Anterior cingulate cortex (tissue), 58 donors: ENCODE measurements around the gene RBM6.
"Not testable (repeated sequence)": the region's sequence is repeated elsewhere in the genome, so short reads cannot be mapped to it uniquely, and the experiment has no call there.

ENCODE experiments used
- DNase-seq, 58 donors: peaks; one replicate each; lab custom pipeline; 2025; lab: John Stamatoyannopoulos, UW

RBM6 gene

GRCh38 chr3:49939858-49940666 is at the start of gene RBM6:
RBM6 (plus strand) TSS chr3:49940150; CDS start chr3:49962642, 22,492 bp downstream.
- DNase-seq: peak; percentile 80 to 99 (median 98)

DNA sequence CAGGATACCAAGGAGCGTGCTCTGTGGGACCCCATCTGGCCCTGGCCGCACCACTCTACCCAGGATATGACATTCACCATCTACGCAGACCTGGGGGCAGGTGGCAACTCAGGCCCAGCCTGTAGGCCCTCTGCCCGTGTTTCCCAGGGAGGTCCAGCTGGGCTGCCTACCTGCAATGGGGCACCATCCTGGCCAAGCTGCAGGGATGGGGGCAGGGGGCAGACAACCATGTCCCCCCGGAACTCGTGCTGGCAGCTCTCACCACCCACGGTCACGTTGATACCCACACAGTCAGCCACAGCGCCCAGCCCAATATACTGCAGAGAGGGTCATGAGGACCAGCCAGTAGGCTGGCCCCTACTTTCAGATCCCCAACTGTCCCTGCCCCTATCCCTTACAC is 44.2 kb upstream of the RBM6 start:
- DNase-seq: no peak

GRCh38 chr3:49896345-49896744 is 43.6 kb upstream of the RBM6 start:
- peak in 12 of 58 donors; percentile 10 to 56 (median 34) for DNase-seq

GRCh38 chr3:49898991-49899390 is 41.0 kb upstream of the RBM6 start:
- no peak for DNase-seq

DNA sequence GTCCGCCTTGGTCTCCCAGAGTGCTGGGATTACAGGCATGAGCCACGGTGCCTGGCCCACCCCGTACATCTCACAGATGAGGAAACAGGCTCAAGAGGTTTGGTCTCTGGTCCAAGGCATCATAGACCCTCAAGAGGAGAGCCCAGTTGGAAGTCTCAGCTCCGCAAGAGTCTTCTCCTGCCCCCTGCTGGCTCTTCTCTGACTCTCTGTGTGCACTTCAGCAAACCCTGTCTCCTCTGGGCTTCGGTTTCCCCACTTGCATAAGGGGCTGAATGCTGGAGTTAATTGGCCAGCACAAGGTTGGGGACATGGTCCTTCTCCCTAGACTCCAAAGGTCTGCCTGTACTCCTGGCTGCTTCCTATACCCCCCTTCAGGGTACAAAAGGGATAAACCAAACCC is 40.1 kb upstream of the RBM6 start:
- peak in 3 of 58 donors; percentile 7 to 27 (median 26) for DNase-seq

DNA sequence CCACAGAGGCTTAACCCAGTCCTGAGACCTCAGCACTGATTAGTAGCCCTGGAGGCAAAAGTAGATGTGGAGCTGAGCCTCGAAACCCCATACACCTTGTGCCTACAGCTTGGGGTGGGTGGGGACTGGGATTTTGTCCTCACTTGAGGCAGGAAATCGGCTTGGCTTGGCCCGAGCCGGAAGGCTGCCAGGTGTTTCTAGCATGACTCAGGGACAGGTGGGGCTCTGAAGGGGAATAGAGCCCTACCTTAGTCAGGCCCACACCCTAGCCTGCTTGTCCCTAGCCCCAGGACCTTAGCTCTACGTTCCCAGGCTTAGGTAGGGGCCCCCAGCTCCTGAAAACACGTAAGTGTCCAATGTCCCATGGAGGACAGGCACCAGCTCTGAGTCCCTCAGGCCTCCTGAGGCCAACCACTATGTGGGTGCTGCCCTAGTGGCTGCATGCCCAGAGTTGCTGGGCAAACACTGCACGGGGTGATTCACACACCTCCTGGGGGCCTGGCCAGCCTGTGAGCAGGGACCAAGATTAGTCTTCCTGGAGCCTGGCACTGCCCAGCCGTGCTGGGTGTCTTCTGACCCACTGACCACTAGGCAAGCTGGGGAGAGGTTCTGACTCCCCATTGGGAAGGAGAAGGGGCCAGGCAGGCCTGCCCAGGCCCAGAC is 39.3 kb upstream of the RBM6 start:
- DNase-seq: no peak

GRCh38 chr3:49901366-49902339 is 38.3 kb upstream of the RBM6 start:
- peak in 5 of 58 donors; percentile 14 to 32 (median 18) for DNase-seq

GRCh38 chr3:49902511-49903345 is 37.2 kb upstream of the RBM6 start:
- DNase-seq: no peak

DNA sequence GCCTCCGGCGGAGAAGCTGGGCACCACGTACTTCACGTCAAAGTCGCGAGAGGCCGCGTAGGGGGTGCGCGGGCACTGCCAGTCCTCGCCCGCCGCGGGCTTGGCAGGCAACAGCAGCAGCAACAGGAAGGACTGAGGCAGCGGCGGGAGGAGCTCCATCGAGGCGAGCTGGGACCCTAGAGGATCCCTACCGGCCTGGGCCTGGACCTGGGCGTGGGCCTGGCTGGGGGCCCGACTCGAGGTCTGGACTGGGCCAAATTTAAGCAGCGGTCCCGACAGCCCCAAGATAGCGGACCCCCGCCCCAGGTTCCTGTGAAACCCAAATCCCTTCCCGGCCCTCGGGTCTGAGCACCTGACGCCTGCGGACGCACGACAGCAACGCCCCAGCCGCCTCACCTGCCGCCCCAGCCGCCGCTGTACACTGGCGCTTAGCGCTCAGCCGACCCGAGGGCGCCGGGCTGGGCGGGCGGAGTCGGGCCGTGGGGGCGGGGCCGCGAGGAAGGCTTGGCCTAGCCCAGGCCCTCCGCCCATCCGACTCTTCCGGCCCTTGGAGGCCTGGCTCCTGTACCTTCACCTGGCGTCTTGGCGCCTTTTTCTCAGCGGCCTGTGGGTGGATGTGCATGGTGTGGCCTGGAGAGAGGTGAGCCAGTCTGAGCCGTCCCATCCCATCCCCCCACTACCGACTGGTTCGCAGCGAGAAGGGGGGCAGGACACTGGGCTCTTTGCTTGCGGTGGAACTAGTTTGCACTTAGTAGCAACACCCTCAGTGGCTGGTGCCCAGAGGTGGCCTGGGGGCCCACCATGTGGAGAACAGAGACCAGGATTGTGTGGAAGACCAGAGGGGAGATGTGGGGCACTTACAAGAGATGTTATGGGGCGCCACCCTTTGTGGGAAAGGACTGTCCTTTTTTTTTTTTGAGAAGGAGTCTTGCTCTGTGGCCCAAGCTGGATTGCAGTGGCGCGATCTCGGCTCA is 36.2 kb upstream of the RBM6 start, which contains the start of gene MST1R:
TSS of gene MST1R (minus strand) at position 423 of the 974 bp plus-strand sequence. CDS start at position 159, 264 bp downstream.
- DNase-seq: no peak

DNA sequence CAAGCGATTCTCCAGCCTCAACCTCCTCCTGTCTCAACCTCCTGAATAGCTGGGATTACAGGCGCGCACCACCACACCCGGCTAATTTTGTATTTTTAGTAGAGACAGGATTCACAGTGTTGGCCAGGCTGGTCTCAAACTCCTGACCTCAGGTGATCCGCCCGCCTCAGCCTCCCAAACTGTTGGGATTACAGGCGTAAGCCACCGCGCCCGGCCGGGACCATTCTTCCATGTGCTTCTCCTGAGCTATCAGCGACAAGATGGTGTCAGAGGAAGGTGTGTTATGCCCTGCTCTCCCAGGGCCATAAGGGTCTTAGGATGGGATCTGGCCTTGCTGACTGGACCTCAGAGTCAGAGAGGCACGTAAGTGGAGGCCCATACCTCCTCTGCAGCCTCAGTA is 35.5 kb upstream of the RBM6 start:
- not testable (repeated sequence) for DNase-seq

DNA sequence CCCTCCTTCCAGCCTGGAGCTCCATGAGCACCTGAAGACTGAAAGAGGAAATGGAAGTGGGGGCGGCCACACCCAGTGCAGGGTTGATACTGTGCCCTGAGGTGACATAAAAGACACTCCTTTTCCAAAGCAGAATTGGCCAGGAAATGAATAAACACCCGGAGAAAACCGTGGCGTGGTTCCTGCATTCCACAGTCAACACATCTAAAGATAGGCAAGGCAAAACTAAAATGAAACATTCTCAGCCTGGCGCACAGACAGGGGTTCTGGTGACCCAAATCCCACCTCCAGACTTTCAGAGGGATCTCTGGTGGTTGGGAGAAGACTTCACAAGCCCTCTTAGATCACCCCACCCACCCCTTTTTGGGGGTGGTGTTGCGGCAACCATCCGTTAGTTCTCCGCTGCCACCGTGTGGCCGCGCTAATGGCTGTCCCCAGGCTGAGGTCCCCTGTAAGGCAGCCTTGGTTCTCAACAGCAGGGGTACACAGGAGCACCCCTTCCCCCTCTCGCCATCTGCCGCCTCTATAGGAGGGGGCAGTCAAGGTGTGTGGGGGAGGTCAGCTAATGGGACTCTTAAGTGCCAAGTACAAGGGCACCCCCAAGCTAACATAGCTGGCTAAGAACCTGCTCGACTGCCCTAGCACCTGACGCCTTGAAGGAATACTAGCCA is 33.7 kb upstream of the RBM6 start:
- peak in 36 of 58 donors; percentile 13 to 72 (median 28) for DNase-seq

DNA sequence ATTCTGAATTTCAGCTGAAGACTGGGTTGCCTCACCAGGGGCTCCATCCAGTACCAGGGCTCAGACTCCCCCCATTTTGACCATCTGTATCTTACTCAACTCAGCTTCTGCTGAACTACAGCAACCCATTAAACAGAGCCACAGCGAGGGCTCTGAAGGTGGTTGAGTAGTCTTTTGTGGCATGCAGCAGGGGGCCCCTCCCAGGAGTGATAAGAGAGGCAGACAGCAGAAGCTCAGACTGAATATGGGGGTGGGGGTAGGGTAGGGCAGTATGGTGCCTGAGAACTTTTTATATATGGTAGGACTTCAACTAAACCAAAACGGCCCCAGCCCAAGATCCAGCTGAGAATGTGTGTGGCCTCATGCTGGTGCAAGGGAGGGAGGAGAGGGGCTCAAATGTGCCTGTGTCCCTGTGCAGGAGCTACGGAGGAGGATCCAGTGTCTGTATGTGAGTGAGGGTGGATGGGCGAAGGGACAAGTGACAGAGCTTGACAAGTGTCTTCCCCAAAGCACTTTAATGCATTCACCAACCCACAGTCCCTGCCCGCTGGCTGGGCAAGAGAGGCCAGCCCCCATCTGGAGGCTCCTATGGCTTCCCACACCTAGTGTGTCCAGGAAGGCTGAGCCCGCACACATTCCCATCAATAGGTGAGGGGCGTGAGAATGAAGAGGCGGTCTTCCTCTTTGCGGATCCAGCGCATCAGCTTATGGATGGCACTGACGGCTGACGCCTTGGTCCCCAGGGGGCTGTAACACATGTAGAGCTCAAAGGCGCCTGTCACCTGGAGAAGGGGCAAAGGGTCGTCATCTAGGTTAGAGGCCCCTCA is 31.4 kb upstream of the RBM6 start:
- no peak for DNase-seq

DNA sequence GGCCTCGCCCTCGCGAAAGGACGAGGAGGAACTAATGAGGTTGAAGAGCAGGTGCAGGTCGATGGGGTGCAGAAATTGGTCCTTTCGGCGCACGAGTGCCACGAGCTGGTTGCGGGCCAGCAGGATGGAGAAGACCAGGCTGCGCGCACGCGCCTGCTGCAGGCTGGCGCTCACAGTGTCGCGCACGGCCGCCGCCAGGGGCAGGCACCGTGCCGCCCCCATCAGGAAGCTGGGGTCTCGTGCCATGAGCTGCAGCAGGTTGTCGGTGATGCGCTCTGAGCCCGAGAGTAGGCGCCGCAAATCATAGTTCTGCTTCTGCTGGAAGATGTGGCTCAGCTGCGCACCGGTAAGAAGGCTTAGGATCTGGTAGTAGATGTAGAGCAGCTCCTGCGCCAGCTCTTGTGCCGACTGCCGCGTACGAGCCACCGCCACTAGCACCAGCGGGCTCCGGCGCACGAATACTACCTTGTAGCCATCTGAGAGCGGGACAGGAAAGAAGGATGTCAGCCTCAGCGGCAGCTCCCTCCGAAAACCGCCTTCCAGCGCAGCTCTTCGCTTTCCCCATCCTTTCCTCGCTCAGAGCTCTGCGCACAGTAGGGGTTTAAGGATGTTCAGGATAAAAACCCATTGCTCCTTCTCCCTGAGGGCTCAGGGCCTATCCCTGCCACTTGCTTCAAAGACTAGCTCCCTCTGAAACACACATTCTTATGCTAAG is 29.4 kb upstream of the RBM6 start:
- no peak for DNase-seq

GRCh38 chr3:49911124-49911420 is 28.9 kb upstream of the RBM6 start:
- no peak for DNase-seq

DNA sequence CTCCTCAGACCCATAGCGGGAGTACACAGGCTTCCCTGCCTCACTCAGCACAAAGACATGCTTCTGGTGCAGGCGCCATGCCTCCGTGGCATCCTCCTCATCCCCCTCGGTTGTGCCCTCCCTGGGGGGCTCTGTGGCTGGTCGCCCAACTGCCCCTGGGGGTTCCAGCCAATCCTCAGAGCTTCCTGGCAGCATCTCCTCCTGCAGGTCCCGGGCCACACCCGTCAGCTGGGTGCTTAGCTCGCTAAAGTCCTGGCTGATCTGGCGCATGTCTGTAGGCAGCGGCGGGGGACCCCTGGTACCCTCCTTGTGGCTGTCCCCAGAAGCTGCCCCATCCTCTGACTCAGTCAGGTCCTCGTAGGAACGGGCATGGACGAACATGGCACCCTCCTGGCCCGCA is 28.3 kb upstream of the RBM6 start:
- no peak for DNase-seq

DNA sequence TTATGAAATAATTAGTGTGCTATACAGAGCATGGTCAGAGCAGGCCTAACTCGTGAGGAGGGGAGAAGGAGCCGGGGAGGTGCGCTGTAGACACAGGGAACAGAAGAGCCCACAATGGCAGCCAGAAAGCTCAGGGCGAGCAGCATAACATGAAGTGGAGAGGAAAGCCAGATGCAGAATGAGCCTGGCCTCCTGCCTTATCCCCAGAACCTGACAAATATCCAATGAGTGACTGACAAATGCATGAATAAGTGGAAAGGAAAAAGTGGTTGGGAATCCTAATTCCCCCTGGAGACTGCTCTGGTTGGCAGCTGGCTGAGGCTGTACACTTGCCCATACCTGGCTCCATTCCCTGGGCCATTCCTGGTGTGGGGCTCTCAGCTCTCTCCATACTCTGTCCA is 27.1 kb upstream of the RBM6 start:
- peak in 17 of 58 donors; percentile 13 to 59 (median 27) for DNase-seq
